Heart left ventricle (tissue), 13 donors: ENCODE measurements around the gene ACCSL.

ENCODE experiments used
- CTCF ChIP-seq, 12 donors: fragments of 200-600 bp; sonication (generic) in 4 of 12; IDR thresholded peaks; one replicate each; pipeline versions ENCODE4 v1.5.0 to v1.8.0; 2018 to 2022; ENCODE audit warnings: antibody characterized with exemption in 12 of 12, mild to moderate bottlenecking in 5 of 12
- POLR2A ChIP-seq, 2 donors: fragments of 450-650 bp; IDR thresholded peaks; one replicate each; pipeline ENCODE4 v1.6.1; 2017; ENCODE audit warnings: antibody characterized with exemption in 2 of 2, mild to moderate bottlenecking in 2 of 2, moderate library complexity in 2 of 2
- donor health status: ischemic (EF 13 %, LVEDD 7.1; RV severe dilation, severe dysfunction).
- donor health status: DM: no; HTN: yes; CAD: no.
- donor health status: DM: no; HTN: no; CAD: no.
- donor health status: ischemic (EF 25% LVEDD 6.9; RV normal size, moderate dysfunction).
- donor health status: ischemic (EF 25% LVEDD 5.7; RV mildly dilated, moderate dysfunction).
- donor health status: ischemic (EF 35%, LVEDD 5.7; RV mildly dilated, moderate dysfunction).
- donor health status: nonischemic (EF 11% LVEDD 7.7; RV severe dilation, severe dysfunction).
- donor health status: DM: yes; HTN: yes; CAD: no.
- donor health status: PGD.
- donor health status: ischemic (EF 29% LVEDD 5.4; RV normal size, mild dysfunction).
- donor health status: nonischemic (EF 23%, LVEDD 6.1; RV moderate dilation, normal function).

GRCh38 chr11:43998308-43998707 lies 49.5 kb upstream of the ACCSL start:
- no peak for TF ChIP-seq POLR2A (IDR thresholded peaks at IDR 0.05)
- no peak for TF ChIP-seq CTCF (IDR thresholded peaks at IDR 0.05)
